Karpas-422 (cell line): Measurements from ENCODE around the gene PSMB3. TPM values are rescaled to one million over a fixed set of nuclear protein-coding genes. Genes with fewer than 3 reads are reported as not detected.

Experiments
- DNase-seq: peaks from one replicate; pipeline ENCODE4 v3.0.0-alpha.2; 2015
- H2AFZ ChIP-seq: fragments of 200-600 bp; sonication (generic); 2 replicates; pipeline ENCODE4 v1.6.1; 2014; ENCODE audit warnings: antibody characterized with exemption, low read length, mixed read lengths
- H3K27ac ChIP-seq: fragments of 200-600 bp; sonication (generic); 2 replicates; pipeline ENCODE4 v1.5.1; 2014; ENCODE audit warnings: mild to moderate bottlenecking, low read length, moderate library complexity
- H3K27me3 ChIP-seq: fragments of 200-600 bp; sonication (generic); 2 replicates; pipeline ENCODE4 v1.6.1; 2014; ENCODE audit warnings: low read length, mixed read lengths
- H3K36me3 ChIP-seq: fragments of 200-600 bp; sonication (generic); 2 replicates; pipeline ENCODE4 v1.6.1; 2014; ENCODE audit warnings: low read length, mixed read lengths; ENCODE audit not compliant: insufficient read depth
- H3K4me1 ChIP-seq: fragments of 200-600 bp; sonication (generic); 2 replicates; pipeline ENCODE4 v1.6.1; 2014; ENCODE audit warnings: mild to moderate bottlenecking, low read length, mixed read lengths
- H3K4me2 ChIP-seq: fragments of 200-600 bp; sonication (generic); 2 replicates; pipeline ENCODE4 v1.6.1; 2014; ENCODE audit warnings: low read length, low read depth, mild to moderate bottlenecking; ENCODE audit not compliant: poor library complexity, severe bottlenecking
- H3K4me3 ChIP-seq: fragments of 200-600 bp; sonication (generic); 2 replicates; pipeline ENCODE4 v1.5.1; 2014; ENCODE audit warnings: mild to moderate bottlenecking, antibody characterized with exemption, low read length, mixed read lengths
- H3K79me2 ChIP-seq: fragments of 200-600 bp; sonication (generic); 2 replicates; pipeline ENCODE4 v1.6.1; 2014; ENCODE audit warnings: mild to moderate bottlenecking, low read length, mixed read lengths
- H3K9ac ChIP-seq: fragments of 200-600 bp; sonication (generic); 2 replicates; pipeline ENCODE4 v1.6.0; 2014; ENCODE audit warnings: low read length
- H3K9me2 ChIP-seq: fragments of 200-600 bp; sonication (generic), shearing (Covaris generic); replicated peaks from 2 replicates; pipeline ENCODE4 v1.6.0; 2014; ENCODE audit warnings: mild to moderate bottlenecking, low read length, moderate library complexity; ENCODE audit not compliant: insufficient read depth
- H3K9me3 ChIP-seq: fragments of 300-700, 200-600 bp; sonication (generic); 2 replicates; pipeline ENCODE4 v1.6.1; 2014; ENCODE audit warnings: low read length, mixed read lengths
- H4K20me1 ChIP-seq: fragments of 200-600 bp; sonication (generic); 2 replicates; pipeline ENCODE4 v1.6.1; 2014; ENCODE audit warnings: mild to moderate bottlenecking, antibody characterized with exemption, low read length, low read depth; ENCODE audit not compliant: insufficient read depth
- total RNA-seq: library from RNA; depleted of rRNA; stranded (reverse); fragments of >200 nt; shearing (Covaris generic); gene quantifications from 2 replicates; pipeline ENCODE4 v1.2.3, GENCODE V29; 2014; ENCODE audit warnings: low replicate concordance

The PSMB3 gene
- total RNA-seq, 1 experiment from 2014 or later, result 277 TPM

DNA sequence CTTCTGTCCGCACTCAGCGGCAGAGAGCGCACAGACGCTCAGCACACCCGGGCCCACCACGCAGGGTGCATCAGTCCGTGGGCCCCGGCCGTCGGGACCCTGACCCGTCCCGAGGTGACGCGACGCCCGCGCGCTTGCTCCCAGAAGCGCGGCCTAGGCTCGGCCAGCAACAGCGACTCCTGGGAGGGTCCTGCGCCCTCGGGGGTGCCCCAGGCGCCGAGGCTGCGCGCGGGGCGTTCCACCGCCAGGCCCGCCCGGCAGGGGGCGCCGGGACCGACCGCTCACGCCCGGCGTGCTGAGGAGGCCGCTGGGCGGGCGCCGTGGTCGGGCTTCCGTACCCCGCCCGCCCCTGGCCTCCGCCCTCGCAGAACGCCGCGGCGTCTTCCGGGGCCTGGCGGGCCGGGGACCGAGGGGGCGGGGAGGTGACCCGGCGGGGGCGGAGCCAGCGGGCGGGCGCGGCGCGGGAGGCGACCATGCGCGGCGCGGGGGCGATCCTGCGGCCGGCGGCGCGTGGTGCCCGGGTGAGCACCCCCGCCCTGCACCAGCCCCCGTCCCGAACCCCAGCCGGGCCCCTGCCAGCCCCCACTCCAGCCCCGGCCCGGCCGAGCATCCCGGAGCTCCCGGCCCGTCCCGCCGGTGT, 22.5 kb upstream of the PSMB3 start, which contains the start of gene CISD3:
CISD3 (plus strand) TSS at position 456 of the 640 bp plus-strand sequence; CDS start at position 474, 18 bp downstream.
- peak within 1 kb of the TSS; percentile 62; the same call in 1 of the 2 replicates for H2AFZ ChIP-seq
- H3K27me3 ChIP-seq, result no peaks in the 10 kb centered on the region
- H4K20me1 ChIP-seq, result 0 out of 2 replicates have a peak, but pooled peaks cover 6% of the 10 kb centered on the region
- H3K9me2 ChIP-seq, result no peaks in the 10 kb centered on the region
- peak within 1 kb of the TSS; percentile 69 for H3K27ac ChIP-seq
- H3K9ac ChIP-seq, result peak within 1 kb of the TSS; percentile 85
- no peaks in the 10 kb centered on the region for H3K9me3 ChIP-seq
- peak within 1 kb of the TSS; percentile 86 for H3K4me3 ChIP-seq
- H3K36me3 ChIP-seq, result no peaks in the 10 kb centered on the region
- DNase-seq, result peak; percentile 97
- peak within 1 kb of the TSS; percentile 82 for H3K4me2 ChIP-seq
- peaks cover 15% of the 10 kb centered on the region for H3K79me2 ChIP-seq
- H3K4me1 ChIP-seq, result peaks cover 36% of the 10 kb centered on the region

DNA sequence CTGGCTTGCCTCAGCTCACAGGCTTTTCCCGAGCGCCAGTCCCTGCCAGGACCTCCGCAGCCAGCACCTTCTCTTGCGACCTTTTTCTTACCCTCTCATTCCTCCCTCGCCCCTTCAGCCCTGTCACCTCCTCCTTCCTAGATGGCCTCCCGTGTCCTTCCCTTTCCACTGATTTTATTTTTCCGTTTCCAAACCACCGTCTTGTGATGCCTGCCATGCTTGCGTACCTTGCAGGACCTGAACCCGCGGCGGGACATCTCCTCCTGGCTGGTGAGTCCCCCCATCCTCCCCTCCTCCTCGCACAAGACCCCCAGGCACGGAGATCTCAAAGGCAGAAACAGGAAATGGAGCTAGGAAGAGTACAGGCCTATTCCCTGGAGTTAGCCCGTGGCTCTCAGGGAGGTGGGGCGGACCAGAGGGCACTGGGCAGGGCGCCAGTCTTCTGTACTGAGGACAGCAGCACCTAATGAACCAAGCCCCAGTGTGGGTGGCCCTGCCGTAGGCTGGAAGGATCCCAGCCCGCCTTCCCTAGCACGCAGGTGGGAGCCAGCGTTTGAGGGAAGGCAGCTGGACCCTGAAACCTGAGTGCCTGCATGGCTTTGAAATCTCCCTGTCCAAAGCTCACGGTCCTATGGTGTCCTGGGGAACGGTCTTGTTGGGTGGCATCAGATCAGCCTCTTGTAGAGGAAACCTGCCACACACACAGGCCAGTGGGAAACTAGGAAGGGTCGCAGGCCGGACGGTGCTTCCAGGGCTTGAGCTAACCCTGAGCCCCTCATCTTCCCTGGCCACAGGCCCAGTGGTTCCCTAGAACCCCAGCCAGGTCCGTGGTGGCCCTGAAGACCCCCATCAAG, 21.8 kb upstream of the PSMB3 start:
- H3K36me3 ChIP-seq, result no peaks in the 10 kb centered on the region
- peaks cover 36% of the 10 kb centered on the region for H3K4me1 ChIP-seq
- H3K27me3 ChIP-seq, result no peaks in the 10 kb centered on the region
- no peaks in the 10 kb centered on the region for H3K9me3 ChIP-seq
- peak overlapping the region; percentile 62; the same call in 1 of the 2 replicates for H2AFZ ChIP-seq
- H4K20me1 ChIP-seq, result 0 out of 2 replicates have a peak, but pooled peaks cover 6% of the 10 kb centered on the region
- no peaks in the 10 kb centered on the region for H3K9me2 ChIP-seq
- peaks cover 15% of the 10 kb centered on the region for H3K79me2 ChIP-seq
- H3K4me2 ChIP-seq, result peak overlapping the region; percentile 82
- peak overlapping the region; percentile 86 for H3K4me3 ChIP-seq
- DNase-seq, result peak; percentile 74
- peak overlapping the region; percentile 85 for H3K9ac ChIP-seq
- peak overlapping the region; percentile 69 for H3K27ac ChIP-seq

DNA sequence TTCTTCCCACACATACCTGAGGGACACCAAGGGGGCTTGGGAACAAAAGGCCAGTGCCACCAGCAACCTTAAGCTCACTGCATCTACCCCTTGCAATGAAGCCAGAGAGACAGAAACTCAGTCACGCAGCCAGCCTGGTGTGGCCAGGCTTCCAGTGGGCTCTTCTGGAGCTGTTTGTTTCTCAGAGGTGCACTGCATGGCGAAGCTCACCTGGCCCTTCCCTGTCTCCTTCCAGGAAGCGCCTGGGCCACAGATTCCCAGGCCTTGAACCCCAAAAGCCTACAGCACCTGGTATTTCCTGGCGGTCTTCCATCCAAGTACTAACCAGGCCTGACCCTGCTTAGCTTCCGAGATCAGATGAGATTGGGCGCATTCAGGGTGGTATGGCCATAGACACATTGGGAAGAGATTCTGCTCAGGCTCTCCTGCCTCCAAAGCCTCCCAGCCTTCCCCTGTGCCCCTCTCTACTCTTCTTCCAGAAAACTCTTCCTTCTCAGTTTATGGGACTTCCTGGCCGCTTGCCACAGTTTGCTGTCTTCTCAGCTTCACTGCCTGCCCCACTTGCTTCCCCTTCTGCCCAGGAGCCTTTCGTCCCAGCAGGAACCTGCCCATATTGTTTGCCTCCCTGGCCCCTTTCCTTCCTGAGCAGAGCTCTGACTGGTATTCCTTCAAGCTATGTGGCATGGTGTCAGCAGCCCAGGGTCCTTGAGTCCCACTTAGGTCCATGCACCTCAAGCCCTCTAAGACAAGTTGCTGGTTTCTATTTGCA, 20.8 kb upstream of the PSMB3 start:
- H3K4me1 ChIP-seq, result peaks cover 36% of the 10 kb centered on the region
- H3K9ac ChIP-seq, result peak overlapping the region; percentile 85
- peak overlapping the region; percentile 86 for H3K4me3 ChIP-seq

DNA sequence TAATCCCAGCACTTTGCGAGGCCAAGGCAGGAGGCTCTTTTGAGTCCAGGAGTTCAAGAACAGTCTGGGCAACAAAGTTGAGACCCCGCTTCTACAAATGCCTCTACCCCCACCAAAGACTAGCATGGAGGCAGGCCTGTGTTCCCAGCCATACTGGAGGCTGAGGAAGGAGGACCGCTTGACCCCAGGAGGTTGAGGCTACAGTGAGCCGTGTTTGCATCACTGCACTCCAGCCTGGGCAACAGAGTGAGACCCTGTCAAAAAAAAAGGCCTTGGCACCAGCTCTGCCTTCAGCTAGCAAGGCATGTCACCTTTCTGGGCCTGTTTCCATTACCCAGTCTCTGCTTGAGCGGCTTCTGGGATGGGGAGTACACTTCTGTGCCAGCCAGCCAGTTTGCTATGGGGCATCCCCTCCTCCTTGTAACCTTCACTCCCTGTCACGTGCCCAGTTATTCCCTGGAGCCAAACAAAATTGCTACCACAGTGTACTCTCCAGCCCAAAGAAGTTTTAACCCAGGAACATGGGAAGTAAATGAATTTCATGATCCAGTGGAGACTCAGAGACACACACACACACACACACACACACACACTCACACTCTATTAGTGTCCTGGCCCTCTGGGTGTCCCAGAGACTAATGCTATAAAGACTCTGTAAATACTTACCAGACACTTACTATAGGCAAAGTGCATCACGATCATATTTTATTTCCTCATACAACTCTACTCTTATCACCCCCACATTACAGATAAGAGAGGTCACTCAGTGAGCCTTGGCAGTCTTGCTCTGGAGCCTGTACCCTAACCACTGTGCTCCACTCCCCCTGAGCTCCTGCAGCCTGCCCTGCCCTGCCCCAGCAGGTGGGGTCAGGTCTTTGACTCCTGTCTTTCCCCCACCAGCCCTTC, 19.9 kb upstream of the PSMB3 start:
- H3K27ac ChIP-seq, result no peak overlapping the region
- peaks cover 36% of the 10 kb centered on the region for H3K4me1 ChIP-seq

More for the DNA sequence above, 20.8 kb upstream of the PSMB3 start:
- no peaks in the 10 kb centered on the region for H3K9me3 ChIP-seq
- H3K27me3 ChIP-seq, result no peaks in the 10 kb centered on the region
- peak overlapping the region; percentile 82 for H3K4me2 ChIP-seq
- H3K36me3 ChIP-seq, result no peaks in the 10 kb centered on the region
- DNase-seq, result no peak
- H3K27ac ChIP-seq, result no peak overlapping the region
- H2AFZ ChIP-seq, result no peak overlapping the region
- no peaks in the 10 kb centered on the region for H3K9me2 ChIP-seq
- H3K79me2 ChIP-seq, result peaks cover 15% of the 10 kb centered on the region
- H4K20me1 ChIP-seq, result 0 out of 2 replicates have a peak, but pooled peaks cover 6% of the 10 kb centered on the region

DNA sequence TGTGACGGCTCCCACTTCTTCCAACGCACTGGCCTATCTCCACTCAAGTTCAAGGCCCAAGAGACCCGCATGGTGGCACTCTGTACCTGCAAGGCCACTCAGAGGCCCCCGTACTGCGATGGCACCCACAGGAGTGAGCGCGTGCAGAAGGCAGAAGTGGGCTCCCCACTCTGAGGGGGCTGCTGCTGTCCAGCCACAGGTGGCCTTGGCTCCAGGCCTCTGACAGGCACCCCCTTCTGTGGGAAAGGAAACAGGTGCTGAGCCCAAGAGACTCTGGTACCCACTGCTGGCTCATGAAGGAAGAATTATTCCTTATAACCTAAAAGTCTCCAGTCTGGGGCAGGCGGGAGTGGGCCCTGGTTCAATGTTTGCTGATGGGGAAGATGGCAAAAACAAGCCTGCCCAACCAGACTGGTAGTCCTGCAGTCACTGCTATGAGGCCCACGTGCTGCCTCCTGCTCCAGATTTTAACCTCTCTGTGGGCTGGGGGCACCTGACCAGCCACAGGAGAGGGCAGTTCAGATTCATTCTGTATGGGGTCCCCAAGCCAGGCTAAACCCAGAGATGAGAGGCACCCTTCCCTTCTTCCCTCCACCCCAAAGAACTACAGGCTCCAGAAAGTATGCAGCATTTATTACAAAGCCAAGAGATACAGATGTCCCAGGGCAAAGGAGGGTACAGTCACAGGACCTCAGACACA, 19.1 kb upstream of the PSMB3 start:
- Histone ChIP-seq H3K9me3 (no peaks in the 10 kb centered on the region), H3K4me1 (peaks cover 28% of the 10 kb centered on the region), H3K27me3 (no peaks in the 10 kb centered on the region), H3K27ac (no peak overlapping the region), H2AFZ (no peak overlapping the region), H3K9ac (no peak overlapping the region), H3K4me3 (no peak overlapping the region), H3K9me2 (no peaks in the 10 kb centered on the region), H3K36me3 (no peaks in the 10 kb centered on the region), H4K20me1 (0 out of 2 replicates have a peak, but pooled peaks cover 6% of the 10 kb centered on the region), H3K4me2 (no peak overlapping the region), H3K79me2 (peaks cover 15% of the 10 kb centered on the region)
- DNase-seq, result no peak

More for the DNA sequence above, 19.9 kb upstream of the PSMB3 start:
- H3K4me3 ChIP-seq, result no peak overlapping the region
- peaks cover 15% of the 10 kb centered on the region for H3K79me2 ChIP-seq
- H3K9ac ChIP-seq, result peak overlapping the region; percentile 85; the same call in 1 of the 2 replicates
- no peaks in the 10 kb centered on the region for H3K9me3 ChIP-seq
- 0 out of 2 replicates have a peak, but pooled peaks cover 6% of the 10 kb centered on the region for H4K20me1 ChIP-seq
- no peaks in the 10 kb centered on the region for H3K36me3 ChIP-seq
- no peak overlapping the region for H2AFZ ChIP-seq
- no peak overlapping the region for H3K4me2 ChIP-seq
- no peaks in the 10 kb centered on the region for H3K9me2 ChIP-seq
- H3K27me3 ChIP-seq, result no peaks in the 10 kb centered on the region
- DNase-seq, result no peak

DNA sequence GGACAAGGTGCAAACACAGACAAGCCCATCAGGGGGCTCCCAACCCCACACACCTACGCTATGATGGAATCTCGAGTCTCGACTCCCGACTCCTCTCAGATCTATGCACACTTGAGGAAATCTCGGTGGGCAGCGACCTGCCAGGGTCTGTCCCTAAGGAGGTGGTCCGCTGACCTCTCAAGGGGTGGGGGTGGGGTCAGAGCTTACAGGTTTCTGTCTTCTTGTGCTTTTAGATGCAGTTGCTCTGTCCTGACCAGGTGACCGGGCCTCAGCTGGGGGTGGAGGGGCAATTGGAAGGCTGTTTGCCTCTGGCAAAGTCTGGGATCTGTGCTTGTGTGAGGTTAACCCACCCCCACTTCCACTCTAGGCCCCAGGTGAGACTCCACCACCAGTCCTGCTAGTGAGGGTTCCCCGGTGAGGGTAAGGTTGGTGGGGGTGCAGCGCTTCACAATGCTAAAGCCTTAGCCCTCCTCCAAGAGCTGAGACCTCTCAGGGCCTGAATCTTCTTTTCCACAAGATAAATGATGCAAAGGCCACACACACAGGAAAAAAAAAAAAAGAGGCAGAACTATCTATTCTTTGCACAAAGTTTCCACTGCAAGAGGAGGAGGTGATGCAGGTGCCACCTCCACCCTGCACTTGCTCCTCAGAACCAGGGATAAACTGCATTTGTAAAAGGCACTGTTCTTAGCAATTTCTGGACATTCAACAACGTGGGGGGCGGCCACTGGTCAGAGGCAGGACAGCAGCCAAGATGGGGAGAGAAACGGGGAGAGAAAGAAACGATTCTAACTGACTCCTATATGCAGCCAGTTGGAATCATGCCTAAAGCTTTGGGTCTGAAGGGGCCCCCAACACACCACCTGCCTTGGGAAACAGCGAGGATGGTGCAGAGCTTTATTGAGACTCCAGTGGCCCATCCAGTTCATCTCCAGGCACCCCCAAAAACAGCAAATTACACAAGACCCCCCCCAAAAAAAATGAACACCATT, 18.3 kb upstream of the PSMB3 start:
- H3K36me3 ChIP-seq, result no peaks in the 10 kb centered on the region
- H3K4me3 ChIP-seq, result no peak overlapping the region
- no peaks in the 10 kb centered on the region for H3K27me3 ChIP-seq
- H3K4me1 ChIP-seq, result peaks cover 20% of the 10 kb centered on the region
- H3K9me3 ChIP-seq, result no peaks in the 10 kb centered on the region
- no peaks in the 10 kb centered on the region for H3K9me2 ChIP-seq
- H3K27ac ChIP-seq, result no peak overlapping the region
- 0 out of 2 replicates have a peak, but pooled peaks cover 6% of the 10 kb centered on the region for H4K20me1 ChIP-seq
- peak; percentile 76 for DNase-seq
- H3K4me2 ChIP-seq, result no peak overlapping the region
- H3K9ac ChIP-seq, result no peak overlapping the region
- H3K79me2 ChIP-seq, result peaks cover 15% of the 10 kb centered on the region
- H2AFZ ChIP-seq, result no peak overlapping the region
